HepG2 (cell line): Measurements from ENCODE around the gene UBAC1. TPM values are rescaled to one million over a fixed set of nuclear protein-coding genes. Genes with fewer than 3 reads are reported as not detected.

Experiments used
- ATF1 ChIP-seq: IDR thresholded peaks from 2 replicates; pipeline ENCODE4 v1.6.1; 2016; ENCODE audit warnings: mild to moderate bottlenecking, control low read depth
- CBX1 ChIP-seq: IDR thresholded peaks from one replicate; pipeline ENCODE4 v1.6.1; 2016; ENCODE audit warnings: antibody characterized with exemption, low read depth
- MTA1 ChIP-seq: sonication (generic); formaldehyde crosslinking; IDR thresholded peaks from 2 replicates; pipeline ENCODE4 v1.4.0; 2020; ENCODE audit warnings: missing genetic modification reagents, mild to moderate bottlenecking, borderline replicate concordance
- NCOA2 ChIP-seq: sonication (generic); formaldehyde crosslinking; IDR thresholded peaks from 2 replicates; pipeline ENCODE4 v1.8.0; 2022; ENCODE audit warnings: inconsistent platforms
- NFKB2 ChIP-seq: sonication (generic); formaldehyde crosslinking; IDR thresholded peaks from 2 replicates; pipeline ENCODE4 v1.4.0; 2020; ENCODE audit warnings: missing genetic modification reagents, borderline replicate concordance
- RFX3 ChIP-seq: IDR thresholded peaks from 2 replicates; pipeline ENCODE4 v1.6.1; 2016; ENCODE audit warnings: missing biosample characterization, missing genetic modification reagents
- SOX5 ChIP-seq: IDR thresholded peaks from 2 replicates; pipeline ENCODE4 v1.6.1; 2016; ENCODE audit warnings: borderline replicate concordance
- SP5 ChIP-seq: IDR thresholded peaks from 2 replicates; pipeline ENCODE4 v1.6.1; 2016; ENCODE audit warnings: low read depth, borderline replicate concordance
- ZNF225 ChIP-seq: sonication (generic); formaldehyde crosslinking; IDR thresholded peaks from 2 replicates; pipeline ENCODE4 v1.4.0; 2020; ENCODE audit warnings: mild to moderate bottlenecking, missing genetic modification reagents
- ZNF264 ChIP-seq: sonication (generic); formaldehyde crosslinking; IDR thresholded peaks from 2 replicates; pipeline ENCODE4 v1.4.0; 2020; ENCODE audit warnings: missing genetic modification reagents
- ZNF30 ChIP-seq: sonication (generic); formaldehyde crosslinking; IDR thresholded peaks from 2 replicates; pipeline ENCODE4 v1.5.0; 2020; ENCODE audit warnings: mild to moderate bottlenecking, missing genetic modification reagents
- ZNF337 ChIP-seq: sonication (generic); formaldehyde crosslinking; IDR thresholded peaks from 2 replicates; pipeline ENCODE4 v1.5.1; 2020; ENCODE audit warnings: missing genetic modification reagents, low read depth, mild to moderate bottlenecking, borderline replicate concordance
- ZNF446 ChIP-seq: sonication (generic); formaldehyde crosslinking; IDR thresholded peaks from 2 replicates; pipeline ENCODE4 v1.5.0; 2020; ENCODE audit warnings: mild to moderate bottlenecking, missing genetic modification reagents
- ZNF83 ChIP-seq: sonication (generic); formaldehyde crosslinking; IDR thresholded peaks from 2 replicates; pipeline ENCODE4 v1.4.0; 2020; ENCODE audit warnings: missing genetic modification reagents, mild to moderate bottlenecking, borderline replicate concordance
- polyA plus RNA-seq, 8 experiments: library from polyadenylated mRNA; depleted of rRNA in 3 of 8; stranded (reverse) in 7 of 8; unstranded in 1 of 8; fragments of >200 nt; fragmentation: Illumina TruSeq in 4 of 8; extraction: Trizol in 4 of 8; gene quantifications; 2 replicates each; pipeline versions ENCODE4 v1.2.1 to v1.2.3, GENCODE V29; 2011 to 2016; ENCODE audit warnings: low read depth in 4 of 8, missing spikeins in 1 of 8, mixed read lengths in 1 of 8; ENCODE audit not compliant: insufficient read depth in 1 of 8
- total RNA-seq, 5 experiments: library from RNA; depleted of rRNA; stranded (reverse); fragments of >200 nt; fragmentation: Illumina TruSeq; extraction: Trizol; gene quantifications; 2 replicates each; pipeline ENCODE4 v1.2.3, GENCODE V29; 2016; ENCODE audit warnings: low read depth in 1 of 5
- TF ChIP-seq, protein P1 (sequence below): sonication (generic); formaldehyde crosslinking; IDR thresholded peaks from 2 replicates; pipeline ENCODE4 v1.5.1; 2020; ENCODE audit warnings: mild to moderate bottlenecking, missing genetic modification reagents, moderate library complexity
- TF ChIP-seq, protein P2 (sequence below): sonication (generic); formaldehyde crosslinking; IDR thresholded peaks from 2 replicates; pipeline ENCODE4 v1.8.1; 2023; ENCODE audit warnings: mild to moderate bottlenecking, inconsistent platforms, moderate library complexity, missing genetic modification reagents, borderline replicate concordance
- TF ChIP-seq, protein P3 (sequence below): sonication (generic); formaldehyde crosslinking; IDR thresholded peaks from 2 replicates; pipeline ENCODE4 v1.8.0; 2022; ENCODE audit warnings: low read depth, missing genetic modification reagents
- TF ChIP-seq, protein P4 (sequence below): sonication (generic); formaldehyde crosslinking; IDR thresholded peaks from 2 replicates; pipeline ENCODE4 v1.8.0; 2022; ENCODE audit warnings: missing genetic modification reagents, low read depth, mild to moderate bottlenecking, borderline replicate concordance
- TF ChIP-seq, protein P5 (sequence below): IDR thresholded peaks from 2 replicates; pipeline ENCODE4 v1.6.1; 2018; ENCODE audit warnings: missing genetic modification reagents
- TF ChIP-seq, protein P6 (sequence below): sonication (generic); formaldehyde crosslinking; IDR thresholded peaks from 2 replicates; pipeline ENCODE4 v1.9.0; 2021; ENCODE audit warnings: missing genetic modification reagents, borderline replicate concordance

Gene UBAC1
- total and polyA plus RNA-seq, 2 of the 13 experiments (the other 11 are each of a cell fraction or from before 2014, with no cell fraction given), result 32.2 to 34.1 TPM

DNA sequence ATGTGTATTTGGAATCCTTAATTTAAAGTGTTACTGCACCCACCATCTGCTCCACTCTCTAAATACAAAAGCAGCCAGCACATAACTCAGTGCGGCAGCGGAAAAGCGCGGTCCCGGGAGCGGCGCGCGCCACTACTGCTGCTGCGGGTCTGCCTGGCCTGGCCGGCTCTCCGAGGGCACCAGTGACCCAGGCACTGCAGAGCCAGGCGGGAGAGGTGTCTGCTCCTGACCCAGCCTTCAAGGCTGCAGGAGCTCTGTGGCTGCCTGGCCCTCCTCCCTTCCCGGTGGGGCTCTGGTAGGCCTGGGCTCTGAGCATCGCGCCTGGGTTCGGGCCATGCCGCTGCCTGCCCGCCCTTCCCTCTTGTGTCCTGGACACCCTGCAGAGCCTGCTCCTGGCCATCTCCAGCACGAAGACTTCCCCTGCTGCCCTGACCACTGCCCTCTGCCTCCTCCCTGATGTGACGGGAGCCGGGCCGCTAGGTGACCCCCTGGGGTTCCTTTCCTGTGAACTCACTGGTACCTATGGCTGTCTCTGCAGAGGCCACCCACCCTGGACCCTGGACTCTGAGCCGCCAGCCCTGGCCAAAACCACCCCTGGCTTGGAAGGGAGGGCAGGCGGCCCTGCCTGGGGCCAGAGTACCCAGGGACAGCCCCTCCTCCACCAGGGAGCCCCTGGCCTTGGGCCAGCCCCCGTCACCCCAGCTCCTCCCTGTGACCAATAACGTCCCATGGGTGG lies 32.8 kb upstream of the UBAC1 start (continued):
- TF ChIP-seq, protein P1, sequence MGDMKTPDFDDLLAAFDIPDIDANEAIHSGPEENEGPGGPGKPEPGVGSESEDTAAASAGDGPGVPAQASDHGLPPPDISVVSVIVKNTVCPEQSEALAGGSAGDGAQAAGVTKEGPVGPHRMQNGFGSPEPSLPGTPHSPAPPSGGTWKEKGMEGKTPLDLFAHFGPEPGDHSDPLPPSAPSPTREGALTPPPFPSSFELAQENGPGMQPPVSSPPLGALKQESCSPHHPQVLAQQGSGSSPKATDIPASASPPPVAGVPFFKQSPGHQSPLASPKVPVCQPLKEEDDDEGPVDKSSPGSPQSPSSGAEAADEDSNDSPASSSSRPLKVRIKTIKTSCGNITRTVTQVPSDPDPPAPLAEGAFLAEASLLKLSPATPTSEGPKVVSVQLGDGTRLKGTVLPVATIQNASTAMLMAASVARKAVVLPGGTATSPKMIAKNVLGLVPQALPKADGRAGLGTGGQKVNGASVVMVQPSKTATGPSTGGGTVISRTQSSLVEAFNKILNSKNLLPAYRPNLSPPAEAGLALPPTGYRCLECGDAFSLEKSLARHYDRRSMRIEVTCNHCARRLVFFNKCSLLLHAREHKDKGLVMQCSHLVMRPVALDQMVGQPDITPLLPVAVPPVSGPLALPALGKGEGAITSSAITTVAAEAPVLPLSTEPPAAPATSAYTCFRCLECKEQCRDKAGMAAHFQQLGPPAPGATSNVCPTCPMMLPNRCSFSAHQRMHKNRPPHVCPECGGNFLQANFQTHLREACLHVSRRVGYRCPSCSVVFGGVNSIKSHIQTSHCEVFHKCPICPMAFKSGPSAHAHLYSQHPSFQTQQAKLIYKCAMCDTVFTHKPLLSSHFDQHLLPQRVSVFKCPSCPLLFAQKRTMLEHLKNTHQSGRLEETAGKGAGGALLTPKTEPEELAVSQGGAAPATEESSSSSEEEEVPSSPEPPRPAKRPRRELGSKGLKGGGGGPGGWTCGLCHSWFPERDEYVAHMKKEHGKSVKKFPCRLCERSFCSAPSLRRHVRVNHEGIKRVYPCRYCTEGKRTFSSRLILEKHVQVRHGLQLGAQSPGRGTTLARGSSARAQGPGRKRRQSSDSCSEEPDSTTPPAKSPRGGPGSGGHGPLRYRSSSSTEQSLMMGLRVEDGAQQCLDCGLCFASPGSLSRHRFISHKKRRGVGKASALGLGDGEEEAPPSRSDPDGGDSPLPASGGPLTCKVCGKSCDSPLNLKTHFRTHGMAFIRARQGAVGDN (CRISPR knock-in tag), result peak; percentile 93
- TF ChIP-seq ZNF30 (CRISPR knock-in tag), result no peak
- peak; percentile 80; the same call in 1 of the 2 replicates for TF ChIP-seq MTA1 (CRISPR knock-in tag)
- peak; percentile 31; the same call in 1 of the 2 replicates for TF ChIP-seq ZNF225 (CRISPR knock-in tag)
- TF ChIP-seq ZNF446, result no peak
- peak; percentile 91 for TF ChIP-seq SP5 (CRISPR knock-in tag)
- TF ChIP-seq, protein P2, sequence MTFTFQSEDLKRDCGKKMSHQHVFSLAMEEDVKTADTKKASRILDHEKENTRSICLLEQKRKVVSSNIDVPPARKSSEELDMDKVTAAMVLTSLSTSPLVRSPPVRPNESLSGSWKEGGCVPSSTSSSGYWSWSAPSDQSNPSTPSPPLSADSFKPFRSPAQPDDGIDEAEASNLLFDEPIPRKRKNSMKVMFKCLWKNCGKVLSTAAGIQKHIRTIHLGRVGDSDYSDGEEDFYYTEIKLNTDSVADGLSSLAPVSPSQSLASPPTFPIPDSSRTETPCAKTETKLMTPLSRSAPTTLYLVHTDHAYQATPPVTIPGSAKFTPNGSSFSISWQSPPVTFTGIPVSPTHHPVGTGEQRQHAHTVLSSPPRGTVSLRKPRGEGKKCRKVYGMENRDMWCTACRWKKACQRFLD (CRISPR knock-in tag), result no peak
- TF ChIP-seq NFKB2 (CRISPR knock-in tag), result no peak; the same call in 1 of the 2 replicates
- peak; percentile 73 for TF ChIP-seq SOX5
- TF ChIP-seq, protein P3, sequence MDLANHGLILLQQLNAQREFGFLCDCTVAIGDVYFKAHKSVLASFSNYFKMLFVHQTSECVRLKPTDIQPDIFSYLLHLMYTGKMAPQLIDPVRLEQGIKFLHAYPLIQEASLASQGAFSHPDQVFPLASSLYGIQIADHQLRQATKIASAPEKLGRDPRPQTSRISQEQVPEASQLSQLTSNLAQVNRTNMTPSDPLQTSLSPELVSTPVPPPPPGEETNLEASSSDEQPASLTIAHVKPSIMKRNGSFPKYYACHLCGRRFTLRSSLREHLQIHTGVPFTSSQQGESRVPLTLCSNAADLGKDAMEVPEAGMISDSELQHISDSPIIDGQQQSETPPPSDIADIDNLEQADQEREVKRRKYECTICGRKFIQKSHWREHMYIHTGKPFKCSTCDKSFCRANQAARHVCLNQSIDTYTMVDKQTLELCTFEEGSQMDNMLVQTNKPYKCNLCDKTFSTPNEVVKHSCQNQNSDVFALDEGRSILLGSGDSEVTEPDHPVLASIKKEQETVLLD (CRISPR knock-in tag), result no peak
- no peak for TF ChIP-seq ZNF83
- TF ChIP-seq RFX3 (CRISPR knock-in tag), result no peak
- TF ChIP-seq NCOA2 (CRISPR knock-in tag), result peak; percentile 76; the same call in 1 of the 2 replicates
- TF ChIP-seq, protein P4, sequence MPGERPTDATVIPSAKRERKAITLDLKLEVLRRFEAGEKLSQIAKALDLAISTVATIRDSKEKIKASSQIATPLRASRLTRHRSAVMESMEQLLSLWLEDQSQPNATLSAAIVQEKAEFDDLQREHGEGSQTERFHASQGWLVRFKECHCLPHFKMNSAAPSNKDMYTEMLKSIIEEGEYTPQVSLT (CRISPR knock-in tag), result no peak
- TF ChIP-seq ZNF264, result peak; percentile 73
- TF ChIP-seq, protein P5, sequence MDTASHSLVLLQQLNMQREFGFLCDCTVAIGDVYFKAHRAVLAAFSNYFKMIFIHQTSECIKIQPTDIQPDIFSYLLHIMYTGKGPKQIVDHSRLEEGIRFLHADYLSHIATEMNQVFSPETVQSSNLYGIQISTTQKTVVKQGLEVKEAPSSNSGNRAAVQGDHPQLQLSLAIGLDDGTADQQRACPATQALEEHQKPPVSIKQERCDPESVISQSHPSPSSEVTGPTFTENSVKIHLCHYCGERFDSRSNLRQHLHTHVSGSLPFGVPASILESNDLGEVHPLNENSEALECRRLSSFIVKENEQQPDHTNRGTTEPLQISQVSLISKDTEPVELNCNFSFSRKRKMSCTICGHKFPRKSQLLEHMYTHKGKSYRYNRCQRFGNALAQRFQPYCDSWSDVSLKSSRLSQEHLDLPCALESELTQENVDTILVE (CRISPR knock-in tag), result 0 out of 2 replicates have a peak, but pooled peaks have one; percentile 26
- TF ChIP-seq, protein P6, sequence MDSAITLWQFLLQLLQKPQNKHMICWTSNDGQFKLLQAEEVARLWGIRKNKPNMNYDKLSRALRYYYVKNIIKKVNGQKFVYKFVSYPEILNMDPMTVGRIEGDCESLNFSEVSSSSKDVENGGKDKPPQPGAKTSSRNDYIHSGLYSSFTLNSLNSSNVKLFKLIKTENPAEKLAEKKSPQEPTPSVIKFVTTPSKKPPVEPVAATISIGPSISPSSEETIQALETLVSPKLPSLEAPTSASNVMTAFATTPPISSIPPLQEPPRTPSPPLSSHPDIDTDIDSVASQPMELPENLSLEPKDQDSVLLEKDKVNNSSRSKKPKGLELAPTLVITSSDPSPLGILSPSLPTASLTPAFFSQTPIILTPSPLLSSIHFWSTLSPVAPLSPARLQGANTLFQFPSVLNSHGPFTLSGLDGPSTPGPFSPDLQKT (CRISPR knock-in tag), result no peak
- no peak; the same call in 1 of the 2 replicates for TF ChIP-seq ZNF337
- TF ChIP-seq CBX1, result peak; percentile 80
- no peak for TF ChIP-seq ATF1 (CRISPR knock-in tag)
